ENCODE measurements around the gene C1QTNF12.
"Not testable (repeated sequence)": the region's sequence is repeated elsewhere in the genome, so short reads cannot be mapped to it uniquely, and the experiment has no call there.

Gene C1QTNF12

GRCh38 chr1:1255611-1256010, 9.1 kb upstream of the C1QTNF12 start:
- POLR2A ChIA-PET = interaction anchor here (1.1 kb wide), 1 partner anchor 23 kb away, joined by 3 read pairs; the partner anchor contains the start of gene B3GALT6
- no peak for DNase-seq (ENCODE audit: extremely low spot score)
- TF ChIP-seq SP1 (IDR thresholded peaks at IDR 0.05) = no peak
- TF ChIP-seq TARDBP (IDR thresholded peaks at IDR 0.05) = no peak
- TF ChIP-seq LEF1 (IDR thresholded peaks at IDR 0.05; ENCODE audit: borderline replicate concordance) = no peak
- TF ChIP-seq HDGF (IDR thresholded peaks at IDR 0.05; ENCODE audit: borderline replicate concordance) = no peak
- no peak for TF ChIP-seq SUZ12 (IDR thresholded peaks at IDR 0.05)
- no peak for TF ChIP-seq PKNOX1 (IDR thresholded peaks at IDR 0.05)
- no peak for TF ChIP-seq ZNF384 (IDR thresholded peaks at IDR 0.05)
- no peak for TF ChIP-seq ARNT (IDR thresholded peaks at IDR 0.05)
- no peak for TF ChIP-seq L3MBTL2 (conservative IDR thresholded peaks at IDR 0.05)
- no peak for TF ChIP-seq BHLHE40 (IDR thresholded peaks at IDR 0.05; ENCODE audit: borderline replicate concordance)
- no peak for TF ChIP-seq NFRKB (IDR thresholded peaks at IDR 0.05)
- no peak for TF ChIP-seq CTBP1 (IDR thresholded peaks at IDR 0.05; ENCODE audit: borderline replicate concordance)
- TF ChIP-seq FOXA1 (IDR thresholded peaks at IDR 0.05) = no peak
- TF ChIP-seq ELF4 (IDR thresholded peaks at IDR 0.05) = no peak
- TF ChIP-seq FOXM1 (IDR thresholded peaks at IDR 0.05; ENCODE audit: borderline replicate concordance) = no peak
- no peak for TF ChIP-seq FOXK2 (IDR thresholded peaks at IDR 0.05)
- CTCF ChIA-PET = no interaction called here

- CTCF ChIA-PET = no interaction called here
- POLR2A ChIA-PET = interaction anchor here (1.1 kb wide), 1 partner anchor 23 kb away, joined by 3 read pairs; the partner anchor contains the start of gene B3GALT6
- TF ChIP-seq NFRKB (IDR thresholded peaks at IDR 0.05) (no peak), SUZ12 (IDR thresholded peaks at IDR 0.05) (no peak), L3MBTL2 (conservative IDR thresholded peaks at IDR 0.05) (no peak), TARDBP (IDR thresholded peaks at IDR 0.05) (no peak), ELF4 (IDR thresholded peaks at IDR 0.05) (no peak), BHLHE40 (IDR thresholded peaks at IDR 0.05; ENCODE audit: borderline replicate concordance) (no peak), PKNOX1 (IDR thresholded peaks at IDR 0.05) (no peak), FOXA1 (IDR thresholded peaks at IDR 0.05) (no peak), HDGF (IDR thresholded peaks at IDR 0.05; ENCODE audit: borderline replicate concordance) (no peak), CTBP1 (IDR thresholded peaks at IDR 0.05; ENCODE audit: borderline replicate concordance) (no peak), ZNF384 (IDR thresholded peaks at IDR 0.05) (no peak), ARNT (IDR thresholded peaks at IDR 0.05) (no peak), FOXM1 (IDR thresholded peaks at IDR 0.05; ENCODE audit: borderline replicate concordance) (no peak), SP1 (IDR thresholded peaks at IDR 0.05) (no peak), LEF1 (IDR thresholded peaks at IDR 0.05; ENCODE audit: borderline replicate concordance) (no peak), FOXK2 (IDR thresholded peaks at IDR 0.05) (no peak)
These were observed 8.6 kb upstream of the C1QTNF12 start for GRCh38 chr1:1255078-1255477.

GRCh38 chr1:1254667-1254998, 8.1 kb upstream of the C1QTNF12 start:
- TF ChIP-seq L3MBTL2 (conservative IDR thresholded peaks at IDR 0.05) = no peak
- no peak for DNase-seq (ENCODE audit: extremely low spot score)
- ChIA-PET CTCF (no interaction called here), POLR2A (interaction anchor here (1.1 kb wide), 1 partner anchor 22 kb away, joined by 3 read pairs; the partner anchor contains the start of gene B3GALT6)

More at GRCh38 chr1:1255078-1255477, 8.6 kb upstream of the C1QTNF12 start:
- DNase-seq (ENCODE audit: extremely low spot score) = no peak

- no peak for TF ChIP-seq LEF1 (IDR thresholded peaks at IDR 0.05; ENCODE audit: borderline replicate concordance)
- no peak for TF ChIP-seq FOXK2 (IDR thresholded peaks at IDR 0.05)
- TF ChIP-seq ZNF384 (IDR thresholded peaks at IDR 0.05) = no peak
- TF ChIP-seq SP1 (IDR thresholded peaks at IDR 0.05) = no peak
- TF ChIP-seq L3MBTL2 (conservative IDR thresholded peaks at IDR 0.05) = no peak
- TF ChIP-seq PKNOX1 (IDR thresholded peaks at IDR 0.05) = no peak
- no peak for TF ChIP-seq NFRKB (IDR thresholded peaks at IDR 0.05)
- no peak for TF ChIP-seq ARNT (IDR thresholded peaks at IDR 0.05)
- TF ChIP-seq FOXM1 (IDR thresholded peaks at IDR 0.05; ENCODE audit: borderline replicate concordance) = no peak
- no peak for TF ChIP-seq CTBP1 (IDR thresholded peaks at IDR 0.05; ENCODE audit: borderline replicate concordance)
- no peak for TF ChIP-seq ELF4 (IDR thresholded peaks at IDR 0.05)
- TF ChIP-seq HDGF (IDR thresholded peaks at IDR 0.05; ENCODE audit: borderline replicate concordance) = no peak
- no peak for DNase-seq (ENCODE audit: extremely low spot score)
- ChIA-PET POLR2A (no interaction called here), CTCF (no interaction called here)
These were observed 7.6 kb upstream of the C1QTNF12 start for GRCh38 chr1:1253972-1254666.

GRCh38 chr1:1253314-1253713, 6.8 kb upstream of the C1QTNF12 start:
- POLR2A ChIA-PET = no interaction called here
- TF ChIP-seq PKNOX1 (IDR thresholded peaks at IDR 0.05) (no peak), SUZ12 (IDR thresholded peaks at IDR 0.05) (no peak)
- DNase-seq (ENCODE audit: extremely low spot score) = no peak
- CTCF ChIA-PET = no interaction called here

GRCh38 chr1:1250786-1251284, 4.3 kb upstream of the C1QTNF12 start:
- TF ChIP-seq ELF4 (IDR thresholded peaks at IDR 0.05) (no peak), L3MBTL2 (conservative IDR thresholded peaks at IDR 0.05) (no peak), SUZ12 (IDR thresholded peaks at IDR 0.05) (no peak), SP1 (IDR thresholded peaks at IDR 0.05) (no peak), NFRKB (IDR thresholded peaks at IDR 0.05) (no peak), ZNF384 (IDR thresholded peaks at IDR 0.05) (no peak), BHLHE40 (IDR thresholded peaks at IDR 0.05; ENCODE audit: borderline replicate concordance) (no peak), PKNOX1 (IDR thresholded peaks at IDR 0.05) (no peak), CTBP1 (IDR thresholded peaks at IDR 0.05; ENCODE audit: borderline replicate concordance) (no peak), FOXA1 (IDR thresholded peaks at IDR 0.05) (no peak), TARDBP (IDR thresholded peaks at IDR 0.05) (no peak), LEF1 (IDR thresholded peaks at IDR 0.05; ENCODE audit: borderline replicate concordance) (no peak), FOXM1 (IDR thresholded peaks at IDR 0.05; ENCODE audit: borderline replicate concordance) (no peak), ARNT (IDR thresholded peaks at IDR 0.05) (no peak)
- POLR2A ChIA-PET = interaction anchor here (1.0 to 1.3 kb wide), 2 partner anchors 23 to 24 kb away, joined by 3 read pairs; partner anchors contain the start of gene UBE2J2
- no peak for DNase-seq (ENCODE audit: extremely low spot score)
- CTCF ChIA-PET = interaction anchor here (0.7 to 1.1 kb wide), 5 partner anchors 41 to 265 kb away, joined by 3 to 4 read pairs (median 3); no protein-coding TSS in a partner anchor

- CTCF ChIA-PET; DNase-seq (ENCODE audit: extremely low spot score): not testable (repeated sequence)
- POLR2A ChIA-PET = interaction anchor here (1.0 kb wide), 1 partner anchor 9 kb away, joined by 4 read pairs; no protein-coding TSS in a partner anchor
These were observed 1.7 kb upstream of the C1QTNF12 start for GRCh38 chr1:1248009-1248913.

Measured in HEK293T (cell line).